GM13977 (cell line): ENCODE measurements around the gene BLOC1S3.
A peak's percentile ranks its signal among the peaks of the same experiment; 100 is the strongest.

ENCODE experiments used
- DNase-seq: peaks from one replicate; pipeline ENCODE4 v3.0.0; 2012; ENCODE audit warnings: low spot score
- in situ Hi-C: fragments of 300-500 bp; cut with MboI; formaldehyde crosslinking; loops from one replicate; pipeline ENCODE4 v1.12.0; 2022; ENCODE audit warnings: low sequenced_read_pairs, low pct_unique_long_range_greater_than_20kb, mixed read lengths, inconsistent platforms; ENCODE audit not compliant: unreplicated experiment
- TF ChIP-seq, protein P1 (sequence below): IDR thresholded peaks from 2 replicates; pipeline ENCODE4 v1.5.1; 2012; ENCODE audit warnings: mild to moderate bottlenecking, control low read depth; ENCODE audit not compliant: insufficient read depth; ENCODE audit errors: extremely low read depth, missing control alignments

Gene BLOC1S3

GRCh38 chr19:45172611-45173208 lies 5.9 kb upstream of the BLOC1S3 start:
- DNase-seq = no peak
- TF ChIP-seq, protein P1, sequence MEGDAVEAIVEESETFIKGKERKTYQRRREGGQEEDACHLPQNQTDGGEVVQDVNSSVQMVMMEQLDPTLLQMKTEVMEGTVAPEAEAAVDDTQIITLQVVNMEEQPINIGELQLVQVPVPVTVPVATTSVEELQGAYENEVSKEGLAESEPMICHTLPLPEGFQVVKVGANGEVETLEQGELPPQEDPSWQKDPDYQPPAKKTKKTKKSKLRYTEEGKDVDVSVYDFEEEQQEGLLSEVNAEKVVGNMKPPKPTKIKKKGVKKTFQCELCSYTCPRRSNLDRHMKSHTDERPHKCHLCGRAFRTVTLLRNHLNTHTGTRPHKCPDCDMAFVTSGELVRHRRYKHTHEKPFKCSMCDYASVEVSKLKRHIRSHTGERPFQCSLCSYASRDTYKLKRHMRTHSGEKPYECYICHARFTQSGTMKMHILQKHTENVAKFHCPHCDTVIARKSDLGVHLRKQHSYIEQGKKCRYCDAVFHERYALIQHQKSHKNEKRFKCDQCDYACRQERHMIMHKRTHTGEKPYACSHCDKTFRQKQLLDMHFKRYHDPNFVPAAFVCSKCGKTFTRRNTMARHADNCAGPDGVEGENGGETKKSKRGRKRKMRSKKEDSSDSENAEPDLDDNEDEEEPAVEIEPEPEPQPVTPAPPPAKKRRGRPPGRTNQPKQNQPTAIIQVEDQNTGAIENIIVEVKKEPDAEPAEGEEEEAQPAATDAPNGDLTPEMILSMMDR = no peak
- in situ Hi-C loops = no loop called here

- DNase-seq = no peak
- in situ Hi-C loops = no loop called here
- TF ChIP-seq, protein P1 = no peak
These were observed 4.8 kb upstream of the BLOC1S3 start for GRCh38 chr19:45173816-45174215.

GRCh38 chr19:45175515-45176345 lies 2.9 kb upstream of the BLOC1S3 start:
- in situ Hi-C loops = no loop called here
- no peak for DNase-seq

DNA sequence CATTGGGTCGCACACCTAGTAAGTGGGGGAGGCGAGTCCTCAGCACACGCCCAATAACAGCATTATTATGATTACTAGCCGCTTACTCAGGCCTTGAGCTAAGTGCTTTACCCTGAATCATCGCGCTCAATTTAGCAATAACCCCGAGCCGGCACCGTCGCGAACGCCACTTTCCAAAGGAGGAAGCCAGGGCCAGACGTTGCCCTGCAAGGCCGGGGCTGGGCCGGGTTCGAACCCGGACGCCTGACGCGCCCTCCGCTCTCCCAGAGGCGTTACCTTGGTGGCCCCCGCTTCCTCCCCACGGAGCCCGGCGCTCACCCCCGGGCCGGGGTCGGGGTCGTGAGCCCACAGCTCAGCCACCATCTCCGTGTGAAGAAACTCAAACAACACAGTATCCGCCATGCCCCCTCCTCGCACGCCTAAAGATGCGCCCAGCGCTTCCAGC lies 745 bp upstream of the BLOC1S3 start, which contains the start of gene TRAPPC6A:
Gene TRAPPC6A (minus strand): TSS at position 421 of the 445 bp plus-strand sequence. CDS start 19 bp downstream, at position 402.
- TF ChIP-seq, protein P1 = no peak
- DNase-seq = no peak
- in situ Hi-C loops = no loop called here

More at GRCh38 chr19:45175515-45176345, 2.9 kb upstream of the BLOC1S3 start:
- TF ChIP-seq, protein P1 = no peak

GRCh38 chr19:45179072-45179891 lies 698 bp downstream of the BLOC1S3 start:
- TF ChIP-seq, protein P1 = no peak
- in situ Hi-C loops = no loop called here
- DNase-seq = peak; percentile 45

DNA sequence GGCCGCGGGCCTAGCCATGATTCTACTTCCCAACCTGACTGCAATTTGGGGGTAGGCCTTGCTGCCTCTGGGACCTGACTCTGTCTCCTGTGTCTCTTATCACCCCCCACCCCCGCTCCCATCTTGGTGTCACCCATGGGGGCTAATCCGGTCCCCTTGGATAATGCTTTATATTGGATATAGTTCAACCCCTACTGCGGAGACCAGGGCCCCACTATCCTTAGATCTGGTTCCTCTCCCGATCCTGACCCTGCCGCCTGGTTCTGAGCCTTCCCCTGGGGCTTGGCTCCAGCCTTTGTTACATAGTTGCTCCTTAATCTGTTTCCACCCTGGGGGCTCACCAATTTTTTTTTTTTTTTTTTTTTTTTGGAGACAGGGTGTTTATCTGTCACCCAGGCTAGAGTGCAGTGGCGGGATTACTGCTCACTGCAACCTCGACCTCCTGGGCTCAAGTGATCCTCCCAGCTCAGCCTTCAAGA lies 1.3 kb downstream of the BLOC1S3 start:
- in situ Hi-C loops = no loop called here

More for the DNA sequence above, 1.3 kb downstream of the BLOC1S3 start:
- TF ChIP-seq, protein P1 = no peak
- DNase-seq = no peak
